Peyer's patch (tissue), 4 donors: ENCODE measurements around the gene ANKHD1.

Experiments
- CTCF ChIP-seq, 6 experiments: fragments of 450-650 bp in 4 of 6; fragments of 200-600 bp in 2 of 6; sonication (generic) in 1 of 6; IDR thresholded peaks; one replicate each; pipeline ENCODE4 v1.5.1; 2017 to 2019; ENCODE audit warnings: antibody characterized with exemption in 6 of 6, mild to moderate bottlenecking in 3 of 6, moderate library complexity in 1 of 6
- POLR2A ChIP-seq, 2 donors: fragments of 450-650 bp; IDR thresholded peaks; one replicate each; pipeline ENCODE4 v1.5.1; 2017; ENCODE audit warnings: antibody characterized with exemption in 2 of 2, mild to moderate bottlenecking in 2 of 2, moderate library complexity in 2 of 2

GRCh38 chr5:140557965-140558364 lies 156.3 kb downstream of the ANKHD1 start:
- TF ChIP-seq POLR2A (IDR thresholded peaks at IDR 0.05) (no peak), CTCF (IDR thresholded peaks at IDR 0.05) (no peak)
